ENCODE data around the gene SLC11A2. TPM values are rescaled to one million over a fixed set of nuclear protein-coding genes. Genes with fewer than 3 reads are reported as not detected.
A peak's percentile ranks its signal among the peaks of the same experiment; 100 is the strongest.

Gene SLC11A2
- total and polyA plus RNA-seq, 9 of the 15 experiments (the other 6 are each of a cell fraction or from before 2014, with no cell fraction given) = 21.1 to 54.0 (median 32.9) TPM

- no peak for TF ChIP-seq IRF1 (CRISPR knock-in tag; IDR thresholded peaks at IDR 0.05; ENCODE audit: borderline replicate concordance)
- TF ChIP-seq PCBP1 (IDR thresholded peaks at IDR 0.05; ENCODE audit: low read depth, low read length, poor library complexity, severe bottlenecking) = no peak
- no peak for TF ChIP-seq ZNF699 (CRISPR knock-in tag; IDR thresholded peaks at IDR 0.05; ENCODE audit: insufficient replicate concordance)
- peak; percentile 42; the same call in 1 of the 2 replicates for TF ChIP-seq FOXJ2 (tag; IDR thresholded peaks at IDR 0.05)
- no peak for TF ChIP-seq MCM7 (IDR thresholded peaks at IDR 0.05)
- no peak for TF ChIP-seq PREB (CRISPR knock-in tag; IDR thresholded peaks at IDR 0.05)
- no peak for TF ChIP-seq ZNF785 (CRISPR knock-in tag; IDR thresholded peaks at IDR 0.05)
- TF ChIP-seq DNMT1 (IDR thresholded peaks at IDR 0.05) = no peak
- TF ChIP-seq TSHZ1 (CRISPR knock-in tag; IDR thresholded peaks at IDR 0.05) = no peak
- no peak for TF ChIP-seq DLX4 (CRISPR knock-in tag; IDR thresholded peaks at IDR 0.05)
- TF ChIP-seq GABPB1 (CRISPR knock-in tag; IDR thresholded peaks at IDR 0.05) = peak; percentile 87
- TF ChIP-seq ZNF23 (CRISPR knock-in tag; IDR thresholded peaks at IDR 0.05) = no peak
- peak; percentile 73 for TF ChIP-seq DMBX1 (CRISPR knock-in tag; IDR thresholded peaks at IDR 0.05; ENCODE audit: borderline replicate concordance)
- TF ChIP-seq THRB (CRISPR knock-in tag; conservative IDR thresholded peaks at IDR 0.05) = peak; percentile 66
- TF ChIP-seq FOXM1 (IDR thresholded peaks at IDR 0.05; ENCODE audit: low read depth) = 0 out of 2 replicates have a peak, but pooled peaks have one; percentile 27
- TF ChIP-seq FOXM1 (CRISPR knock-in tag; IDR thresholded peaks at IDR 0.05; ENCODE audit: low read depth) = no peak
- no peak for TF ChIP-seq U2AF1 (optimal IDR thresholded peaks at IDR 0.05; ENCODE audit: low read depth, low read length)
- peak; percentile 36 for TF ChIP-seq SMAD1 (IDR thresholded peaks at IDR 0.05; ENCODE audit: low read depth, low read length, partially characterized antibody)
- no peak for TF ChIP-seq PHTF2 (CRISPR knock-in tag; IDR thresholded peaks at IDR 0.05)
- TF ChIP-seq HOXB6 (CRISPR knock-in tag; IDR thresholded peaks at IDR 0.05; ENCODE audit: borderline replicate concordance) = no peak
Observed at GRCh38 chr12:51047655-51048540, 21.7 kb upstream of the SLC11A2 start, which contains the start of gene LETMD1 (continued).
